Hepatocyte (in vitro differentiated cells): Measurements from ENCODE around the gene ADGRG4.

Experiments used
- EZH2 ChIP-seq: fragments of 200-600 bp; sonication (generic); IDR thresholded peaks from 2 replicates; pipeline ENCODE4 v1.6.1; 2016; ENCODE audit warnings: antibody characterized with exemption, mild to moderate bottlenecking, borderline replicate concordance
- TF ChIP-seq, protein P1 (sequence below): fragments of 200-600 bp; sonication (generic); IDR thresholded peaks from 2 replicates; pipeline ENCODE4 v1.5.1; 2016; ENCODE audit warnings: antibody characterized with exemption, mild to moderate bottlenecking; ENCODE audit not compliant: poor library complexity

- TF ChIP-seq, protein P1, sequence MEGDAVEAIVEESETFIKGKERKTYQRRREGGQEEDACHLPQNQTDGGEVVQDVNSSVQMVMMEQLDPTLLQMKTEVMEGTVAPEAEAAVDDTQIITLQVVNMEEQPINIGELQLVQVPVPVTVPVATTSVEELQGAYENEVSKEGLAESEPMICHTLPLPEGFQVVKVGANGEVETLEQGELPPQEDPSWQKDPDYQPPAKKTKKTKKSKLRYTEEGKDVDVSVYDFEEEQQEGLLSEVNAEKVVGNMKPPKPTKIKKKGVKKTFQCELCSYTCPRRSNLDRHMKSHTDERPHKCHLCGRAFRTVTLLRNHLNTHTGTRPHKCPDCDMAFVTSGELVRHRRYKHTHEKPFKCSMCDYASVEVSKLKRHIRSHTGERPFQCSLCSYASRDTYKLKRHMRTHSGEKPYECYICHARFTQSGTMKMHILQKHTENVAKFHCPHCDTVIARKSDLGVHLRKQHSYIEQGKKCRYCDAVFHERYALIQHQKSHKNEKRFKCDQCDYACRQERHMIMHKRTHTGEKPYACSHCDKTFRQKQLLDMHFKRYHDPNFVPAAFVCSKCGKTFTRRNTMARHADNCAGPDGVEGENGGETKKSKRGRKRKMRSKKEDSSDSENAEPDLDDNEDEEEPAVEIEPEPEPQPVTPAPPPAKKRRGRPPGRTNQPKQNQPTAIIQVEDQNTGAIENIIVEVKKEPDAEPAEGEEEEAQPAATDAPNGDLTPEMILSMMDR: no peak
- no peak for TF ChIP-seq EZH2
Observed at GRCh38 chrX:136450050-136450830, 149.5 kb downstream of the ADGRG4 start.
